Heart right ventricle (tissue), 16 donors: Measurements from ENCODE around the gene ABCF3. TPM values are rescaled to one million over a fixed set of nuclear protein-coding genes. Genes with fewer than 3 reads are reported as not detected.
A peak's percentile ranks its signal among the peaks of the same experiment; 100 is the strongest.

Experiments
- ATAC-seq, 8 donors: fragments of 200-7000 bp; cut with Tn5 transposase; one replicate each; pipeline ENCODE4 v1.9.1; 2020; ENCODE audit warnings: mild to moderate bottlenecking in 8 of 8, moderate library complexity in 8 of 8, moderate number of reproducible peaks in 1 of 8
- DNase-seq, 2 donors: peaks; one replicate each; pipeline ENCODE4 v3.0.0-alpha.2; 2020
- H3K27ac ChIP-seq, 10 donors: fragments of 200-600 bp; sonication (generic) in 2 of 10; one replicate each; pipeline versions ENCODE4 v1.5.0 to v1.8.0; 2020 to 2022; ENCODE audit warnings: mild to moderate bottlenecking in 3 of 10
- H3K27me3 ChIP-seq, 7 donors: fragments of 200-600 bp; one replicate each; pipeline ENCODE4 v1.8.0; 2021 to 2022; ENCODE audit warnings: mild to moderate bottlenecking in 2 of 7
- H3K36me3 ChIP-seq, 9 donors: fragments of 200-600 bp; sonication (generic) in 1 of 9; one replicate each; pipeline versions ENCODE4 v1.5.0 to v1.8.0; 2020 to 2022; ENCODE audit warnings: mild to moderate bottlenecking in 2 of 9
- H3K4me1 ChIP-seq, 9 donors: fragments of 200-600 bp; sonication (generic) in 1 of 9; one replicate each; pipeline versions ENCODE4 v1.5.0 to v1.8.0; 2020 to 2022; ENCODE audit warnings: mild to moderate bottlenecking in 4 of 9
- H3K4me3 ChIP-seq, 10 donors: fragments of 200-600 bp; sonication (generic) in 2 of 10; one replicate each; pipeline versions ENCODE4 v1.5.0 to v1.8.0; 2020 to 2022; ENCODE audit warnings: mild to moderate bottlenecking in 7 of 10, moderate library complexity in 2 of 10
- H3K9me3 ChIP-seq, 11 donors: fragments of 200-600 bp in 10 of 11; sonication (generic) in 2 of 11; one replicate each; pipeline versions ENCODE4 v1.5.0 to v1.8.0; 2013 to 2022; ENCODE audit warnings: mild to moderate bottlenecking in 2 of 11, control low read depth in 1 of 11, moderate library complexity in 1 of 11
- WGBS, 2 donors: extraction: QIAGEN DNeasy Blood & Tissue Kit; methylation state at CpG; one replicate each; pipeline ENCODE4 v1.1.7; 2013; ENCODE audit warnings: inconsistent platforms in 1 of 2; 5-methylcytosine and 5-hydroxymethylcytosine counted together
- intact Hi-C, 10 donors: fragments of 100-400 bp; cut with DNase I; formaldehyde crosslinking; loops; one replicate each; pipeline versions ENCODE4 v1.11.1 to v1.14.2; 2022
- microRNA-seq, 2 donors: library from miRNA; unstranded; fragments of <30 nt; microRNA quantifications; one replicate each; pipeline ENCODE4 v1.2.0, GENCODE V29; 2021
- polyA plus RNA-seq, 2 donors: library from polyadenylated mRNA; stranded (reverse); fragments of 200-250 nt; gene quantifications; one replicate each; pipeline ENCODE4 v1.2.3, GENCODE V29; 2013
- total RNA-seq, 10 donors: library from RNA; stranded (reverse); fragmentation: NEBNext Ultra II Directional in 3 of 10; extraction: Animal tissue kit (Norgen Biotek cat#: 25700) in 3 of 10; gene quantifications; one replicate each; pipeline versions ENCODE4 v1.2.1 to v1.2.4, GENCODE V29; 2021 to 2023
- TF ChIP-seq, protein P1 (sequence below), 9 donors: fragments of 200-600 bp; sonication (generic) in 2 of 9; IDR thresholded peaks; one replicate each; pipeline versions ENCODE4 v1.5.0 to v1.8.0; 2021 to 2022; ENCODE audit warnings: antibody characterized with exemption in 9 of 9, mild to moderate bottlenecking in 5 of 9, moderate library complexity in 1 of 9
- donor health status: Arrhythmogenic right ventricular cardiomyopathy.
- donor health status: ischemic (EF 13 %, LVEDD 7.1; RV severe dilation, severe dysfunction).
- donor health status: healthy with polysubstance abuse.
- donor health status: DM: no; HTN: yes; CAD: no.
- donor health status: DM: no; HTN: no; CAD: no.
- donor health status: ischemic (EF 25% LVEDD 6.9; RV normal size, moderate dysfunction).
- donor health status: ischemic (EF 25% LVEDD 5.7; RV mildly dilated, moderate dysfunction).
- donor health status: healthy.
- donor health status: DM: yes; HTN: yes; CAD: no.
- donor health status: Ischemic cardiomyopathy.
- donor health status: ischemic (EF 35%, LVEDD 5.7; RV mildly dilated, moderate dysfunction).
- donor health status: nonischemic (EF 11% LVEDD 7.7; RV severe dilation, severe dysfunction).
- donor health status: DM: yes; HTN: yes; CAD: no.
- donor health status: PGD.
- donor health status: ischemic (EF 29% LVEDD 5.4; RV normal size, mild dysfunction).
- donor health status: nonischemic (EF 23%, LVEDD 6.1; RV moderate dilation, normal function).

The ABCF3 gene
- total and polyA plus RNA-seq, 12 donors, result 60.1 to 90.7 (median 73.3) TPM

DNA sequence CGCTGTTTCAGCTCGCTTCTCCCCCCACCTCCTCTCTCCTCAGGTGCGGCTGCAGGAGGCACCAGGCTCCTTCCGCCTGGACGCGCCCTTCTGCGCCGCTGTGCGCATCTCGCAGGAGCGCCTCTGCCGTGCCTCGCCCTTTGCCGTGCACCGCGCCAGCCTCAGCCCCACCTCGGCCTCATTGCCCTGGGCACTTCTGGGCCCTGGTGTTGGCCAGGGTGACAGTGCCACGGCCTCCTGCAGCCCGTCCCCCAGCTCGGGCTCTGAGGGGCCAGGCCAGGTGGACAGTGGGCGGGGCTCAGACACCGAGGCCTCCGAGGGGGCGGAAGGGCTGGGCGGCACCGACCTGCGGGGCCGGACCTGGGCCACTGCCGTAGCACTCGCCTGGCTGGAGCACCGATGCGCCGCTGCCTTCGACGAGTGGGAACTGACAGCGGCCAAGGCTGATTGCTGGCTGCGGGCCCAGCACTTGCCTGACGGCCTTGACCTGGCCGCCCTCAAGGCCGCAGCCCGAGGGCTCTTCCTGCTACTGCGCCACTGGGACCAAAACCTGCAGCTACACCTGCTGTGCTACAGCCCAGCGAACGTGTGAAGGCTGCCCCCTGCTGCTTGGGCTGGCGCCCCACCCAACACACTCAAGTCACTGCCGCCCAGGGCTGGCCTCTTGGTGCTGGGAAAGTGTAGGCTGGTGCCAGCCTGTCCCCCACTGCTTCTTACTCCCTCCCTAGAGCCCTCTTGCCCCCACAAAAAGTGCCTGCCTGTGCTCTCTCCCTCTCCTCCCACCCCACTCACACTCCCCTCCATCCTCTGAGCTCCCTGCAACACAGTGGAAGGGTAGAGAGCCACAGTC is 55.7 kb downstream of the ABCF3 start:
- Histone ChIP-seq H3K4me1 (peaks cover 0 to 8% (median 7%) of the 10 kb centered on the region in 9 donors), H3K27ac (no peak overlapping the region), H3K9me3 (no peaks in the 10 kb centered on the region), H3K4me3 (peak overlapping the region in 1 of 10 donors; percentile 9), H3K27me3 (peaks cover 0 to 6% (median 2%) of the 10 kb centered on the region in 7 donors), H3K36me3 (peaks cover 0 to 43% (median 26%) of the 10 kb centered on the region in 9 donors)
- ATAC-seq (peak; percentile 63 to 82 (median 68)), DNase-seq (peak in 1 of 2 donors; percentile 49)
- intact Hi-C loops, result loop anchor here (10.0 kb wide), 4 partner anchors 57 to 347 kb away; partner anchors contain the start of genes ABCF3 (in 2 of the 10) and ABCC5 (in 1 of the 10)
- TF ChIP-seq, protein P1, sequence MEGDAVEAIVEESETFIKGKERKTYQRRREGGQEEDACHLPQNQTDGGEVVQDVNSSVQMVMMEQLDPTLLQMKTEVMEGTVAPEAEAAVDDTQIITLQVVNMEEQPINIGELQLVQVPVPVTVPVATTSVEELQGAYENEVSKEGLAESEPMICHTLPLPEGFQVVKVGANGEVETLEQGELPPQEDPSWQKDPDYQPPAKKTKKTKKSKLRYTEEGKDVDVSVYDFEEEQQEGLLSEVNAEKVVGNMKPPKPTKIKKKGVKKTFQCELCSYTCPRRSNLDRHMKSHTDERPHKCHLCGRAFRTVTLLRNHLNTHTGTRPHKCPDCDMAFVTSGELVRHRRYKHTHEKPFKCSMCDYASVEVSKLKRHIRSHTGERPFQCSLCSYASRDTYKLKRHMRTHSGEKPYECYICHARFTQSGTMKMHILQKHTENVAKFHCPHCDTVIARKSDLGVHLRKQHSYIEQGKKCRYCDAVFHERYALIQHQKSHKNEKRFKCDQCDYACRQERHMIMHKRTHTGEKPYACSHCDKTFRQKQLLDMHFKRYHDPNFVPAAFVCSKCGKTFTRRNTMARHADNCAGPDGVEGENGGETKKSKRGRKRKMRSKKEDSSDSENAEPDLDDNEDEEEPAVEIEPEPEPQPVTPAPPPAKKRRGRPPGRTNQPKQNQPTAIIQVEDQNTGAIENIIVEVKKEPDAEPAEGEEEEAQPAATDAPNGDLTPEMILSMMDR (IDR thresholded peaks at IDR 0.05), result peak in 7 of 9 donors; percentile 46 to 67 (median 54)
- WGBS, 2 donors, result 12 to 16% methylated on average over 45 to 46 of the region's 46 CpGs

DNA sequence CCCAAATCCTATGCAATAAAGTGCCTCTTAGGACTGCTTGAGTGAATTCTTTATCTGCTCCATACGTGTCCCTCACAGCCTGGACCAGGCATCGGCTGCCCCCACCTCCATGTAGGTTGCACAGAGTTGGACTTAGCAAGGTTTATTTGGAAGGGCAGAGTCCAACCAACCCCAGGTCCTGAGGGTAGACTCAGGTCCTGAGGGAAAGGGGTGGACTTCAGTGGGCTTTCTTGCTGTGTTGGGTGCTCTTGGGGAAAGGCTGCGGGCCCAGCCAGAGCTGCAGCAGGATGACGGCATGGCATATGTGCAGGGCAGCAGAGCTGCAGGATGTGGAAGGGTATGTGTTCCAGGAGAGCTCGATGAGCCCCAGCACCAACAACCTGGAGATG is 56.3 kb downstream of the ABCF3 start:
- Histone ChIP-seq H3K27me3 (peaks cover 0 to under 1% (median 0%) of the 10 kb centered on the region in 7 donors), H3K36me3 (peaks cover 0 to 43% (median 26%) of the 10 kb centered on the region in 9 donors), H3K4me3 (no peak overlapping the region), H3K9me3 (no peaks in the 10 kb centered on the region), H3K27ac (no peak overlapping the region), H3K4me1 (peaks cover 0 to 9% (median 7%) of the 10 kb centered on the region in 9 donors)
- no peak for ATAC-seq
- intact Hi-C loops, result loop anchor here (10.0 kb wide), 4 partner anchors 57 to 347 kb away; partner anchors contain the start of genes ABCF3 (in 2 of the 10) and ABCC5 (in 1 of the 10)
- DNase-seq, result no peak
- TF ChIP-seq, protein P1 (IDR thresholded peaks at IDR 0.05), result no peak
- 85% methylated on average over 5 of the region's 5 CpGs for WGBS, 2 donors

Small RNA genes within 50 kb of the gene (microRNA-seq; reads per million reads assigned to microRNA genes)
- gene MIR1224, result 0 to 1.0 reads per million in 2 donors

Other genes with a start within 250 kb of the ABCF3 start
- 10 to 100 TPM; 26.0 to 89.6 (median 40.9) TPM for gene ABCC5, start 168.3 kb upstream of the ABCF3 start, total RNA-seq
- gene ABCC5, start 168.3 kb upstream of the ABCF3 start, polyA plus RNA-seq, result 10 to 100 TPM; 12.1 to 70.0 TPM
- gene HTR3D, start 154.5 kb upstream of the ABCF3 start, total RNA-seq, result not detected
- not detected for gene HTR3D, start 154.5 kb upstream of the ABCF3 start, polyA plus RNA-seq
- not detected for gene HTR3C, start 133.2 kb upstream of the ABCF3 start, total RNA-seq
- not detected for gene HTR3C, start 133.2 kb upstream of the ABCF3 start, polyA plus RNA-seq
- not detected for gene HTR3E, start 89.1 kb upstream of the ABCF3 start, total RNA-seq
- gene HTR3E, start 89.1 kb upstream of the ABCF3 start, polyA plus RNA-seq, result not detected
- 10 to 100 TPM; 26.8 to 37.3 (median 31.6) TPM for gene EIF2B5, start 50.8 kb upstream of the ABCF3 start, total RNA-seq
- 10 to 100 TPM; 30.6 to 44.6 TPM for gene EIF2B5, start 50.8 kb upstream of the ABCF3 start, polyA plus RNA-seq
- 10 to 100 TPM; 52.6 to 81.7 (median 68.6) TPM for gene DVL3, start 30.8 kb upstream of the ABCF3 start, total RNA-seq
- 10 to 100 TPM; 37.5 to 42.0 TPM for gene DVL3, start 30.8 kb upstream of the ABCF3 start, polyA plus RNA-seq
- gene AP2M1, start 11.3 kb upstream of the ABCF3 start, total RNA-seq, result 100 to 1,000 TPM; 263 to 371 (median 321) TPM
- 100 to 1,000 TPM; 187 to 390 TPM for gene AP2M1, start 11.3 kb upstream of the ABCF3 start, polyA plus RNA-seq
- gene VWA5B2, start 43.4 kb downstream of the ABCF3 start, total RNA-seq, result under 1 TPM in 1 of 10 donors, not detected in 9; 0.09 TPM
- gene VWA5B2, start 43.4 kb downstream of the ABCF3 start, polyA plus RNA-seq, result under 1 TPM in 1 of 2 donors, not detected in 1; 0.03 TPM
- gene ALG3, start 62.8 kb downstream of the ABCF3 start, total RNA-seq, result 10 to 100 TPM; 10.7 to 25.1 (median 13.3) TPM
- gene ALG3, start 62.8 kb downstream of the ABCF3 start, polyA plus RNA-seq, result 10 to 100 TPM; 16.8 to 63.6 TPM
- 1 to 10 TPM in 7 of 10 donors, under 1 TPM in 3; 0.49 to 2.3 (median 1.1) TPM for gene EEF1AKMT4, start 63.5 kb downstream of the ABCF3 start, total RNA-seq
- gene EEF1AKMT4, start 63.5 kb downstream of the ABCF3 start, polyA plus RNA-seq, result 10 to 100 TPM in 1 of 2 donors, under 1 TPM in 1; 0.95 to 19.4 TPM
- under 1 TPM in 3 of 10 donors, not detected in 7; 0.20 to 0.30 (median 0.25) TPM for gene CAMK2N2, start 75.4 kb downstream of the ABCF3 start, total RNA-seq
- gene CAMK2N2, start 75.4 kb downstream of the ABCF3 start, polyA plus RNA-seq, result under 1 TPM in 1 of 2 donors, not detected in 1; 0.12 TPM
- gene ECE2, start 89.8 kb downstream of the ABCF3 start, total RNA-seq, result under 1 TPM in 2 of 10 donors, not detected in 8; 0.20 to 0.28 TPM
- gene ECE2, start 89.8 kb downstream of the ABCF3 start, polyA plus RNA-seq, result not detected
- 100 to 1,000 TPM; 210 to 254 (median 231) TPM for gene PSMD2, start 113.0 kb downstream of the ABCF3 start, total RNA-seq
- gene PSMD2, start 113.0 kb downstream of the ABCF3 start, polyA plus RNA-seq, result 100 to 1,000 TPM in 1 of 2 donors, 10 to 100 TPM in 1; 49.0 to 288 TPM
- gene EIF4G1, start 128.4 kb downstream of the ABCF3 start, total RNA-seq, result 100 to 1,000 TPM; 203 to 316 (median 209) TPM
- 100 to 1,000 TPM; 142 to 277 TPM for gene EIF4G1, start 128.4 kb downstream of the ABCF3 start, polyA plus RNA-seq
- 10 to 100 TPM; 23.0 to 36.5 (median 26.7) TPM for gene FAM131A, start 151.4 kb downstream of the ABCF3 start, total RNA-seq
- 10 to 100 TPM; 21.6 to 32.5 TPM for gene FAM131A, start 151.4 kb downstream of the ABCF3 start, polyA plus RNA-seq
- 1 to 10 TPM; 1.3 to 3.0 (median 2.4) TPM for gene CLCN2, start 175.4 kb downstream of the ABCF3 start, total RNA-seq
- 1 to 10 TPM; 1.6 to 8.4 TPM for gene CLCN2, start 175.4 kb downstream of the ABCF3 start, polyA plus RNA-seq
- gene POLR2H, start 175.5 kb downstream of the ABCF3 start, total RNA-seq, result 10 to 100 TPM; 17.4 to 31.0 (median 22.9) TPM
- gene POLR2H, start 175.5 kb downstream of the ABCF3 start, polyA plus RNA-seq, result 10 to 100 TPM; 55.1 to 63.7 TPM
- 1 to 10 TPM in 2 of 10 donors, under 1 TPM in 5, not detected in 3; 0.16 to 1.3 (median 0.56) TPM for gene THPO, start 192.0 kb downstream of the ABCF3 start, total RNA-seq
- gene THPO, start 192.0 kb downstream of the ABCF3 start, polyA plus RNA-seq, result 1 to 10 TPM in 1 of 2 donors, under 1 TPM in 1; 0.30 to 1.0 TPM
- 10 to 100 TPM in 1 of 10 donors, 1 to 10 TPM in 9; 1.4 to 10.9 (median 3.7) TPM for gene CHRD, start 193.9 kb downstream of the ABCF3 start, total RNA-seq
- gene CHRD, start 193.9 kb downstream of the ABCF3 start, polyA plus RNA-seq, result 10 to 100 TPM in 1 of 2 donors, 1 to 10 TPM in 1; 7.5 to 17.3 TPM